ENCODE measurements around the gene ACY1. TPM values are rescaled to one million over a fixed set of nuclear protein-coding genes. Genes with fewer than 3 reads are reported as not detected.

ACY1 gene
- total RNA-seq, 6 experiments from 2014 or later, result 223 to 479 (median 297) TPM

- Histone ChIP-seq H3K27me3 (no peaks in the 10 kb centered on the region), H3K4me1 (peaks cover 0 to 14% (median 5%) of the 10 kb centered on the region in 4 donors), H3K27ac (no peak overlapping the region), H3K4me3 (no peak overlapping the region), H3K36me3 (peaks cover 0 to 47% (median 12%) of the 10 kb centered on the region in 4 donors), H3K9me3 (no peaks in the 10 kb centered on the region)
- 95% methylated on average over 13 of the region's 25 CpGs for WGBS (ENCODE audit: insufficient coverage, low coverage, low lambda C conversion rate, missing lambda C conversion rate)
- no peak for ATAC-seq
- peak in 1 of 3 donors; percentile 35 for DNase-seq
- TF ChIP-seq, protein P1, sequence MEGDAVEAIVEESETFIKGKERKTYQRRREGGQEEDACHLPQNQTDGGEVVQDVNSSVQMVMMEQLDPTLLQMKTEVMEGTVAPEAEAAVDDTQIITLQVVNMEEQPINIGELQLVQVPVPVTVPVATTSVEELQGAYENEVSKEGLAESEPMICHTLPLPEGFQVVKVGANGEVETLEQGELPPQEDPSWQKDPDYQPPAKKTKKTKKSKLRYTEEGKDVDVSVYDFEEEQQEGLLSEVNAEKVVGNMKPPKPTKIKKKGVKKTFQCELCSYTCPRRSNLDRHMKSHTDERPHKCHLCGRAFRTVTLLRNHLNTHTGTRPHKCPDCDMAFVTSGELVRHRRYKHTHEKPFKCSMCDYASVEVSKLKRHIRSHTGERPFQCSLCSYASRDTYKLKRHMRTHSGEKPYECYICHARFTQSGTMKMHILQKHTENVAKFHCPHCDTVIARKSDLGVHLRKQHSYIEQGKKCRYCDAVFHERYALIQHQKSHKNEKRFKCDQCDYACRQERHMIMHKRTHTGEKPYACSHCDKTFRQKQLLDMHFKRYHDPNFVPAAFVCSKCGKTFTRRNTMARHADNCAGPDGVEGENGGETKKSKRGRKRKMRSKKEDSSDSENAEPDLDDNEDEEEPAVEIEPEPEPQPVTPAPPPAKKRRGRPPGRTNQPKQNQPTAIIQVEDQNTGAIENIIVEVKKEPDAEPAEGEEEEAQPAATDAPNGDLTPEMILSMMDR (IDR thresholded peaks at IDR 0.05), result no peak
- no peak for TF ChIP-seq POLR2A (IDR thresholded peaks at IDR 0.05)
- intact Hi-C loops (cut with DNase I), result no loop called here
Measured at GRCh38 chr3:51935886-51936755, 47.2 kb upstream of the ACY1 start.

- Histone ChIP-seq H3K27ac (no peak overlapping the region), H3K4me1 (peaks cover 0 to 15% (median 6%) of the 10 kb centered on the region in 4 donors), H3K36me3 (peaks cover 0 to 47% (median 12%) of the 10 kb centered on the region in 4 donors), H3K27me3 (no peaks in the 10 kb centered on the region), H3K4me3 (no peak overlapping the region), H3K9me3 (no peaks in the 10 kb centered on the region)
- intact Hi-C loops (cut with DNase I), result no loop called here
- DNase-seq (peak in 1 of 3 donors; percentile 39), ATAC-seq (no peak)
- TF ChIP-seq POLR2A (IDR thresholded peaks at IDR 0.05), result no peak
- TF ChIP-seq, protein P1 (IDR thresholded peaks at IDR 0.05), result no peak
- 92% methylated on average over 2 of the region's 9 CpGs for WGBS (ENCODE audit: insufficient coverage, low coverage, low lambda C conversion rate, missing lambda C conversion rate)
Measured at GRCh38 chr3:51937014-51937413, 46.3 kb upstream of the ACY1 start.

- H3K9me3 ChIP-seq, result no peaks in the 10 kb centered on the region
- H3K4me3 ChIP-seq, result no peak overlapping the region
- H3K4me1 ChIP-seq, result peaks cover 0 to 21% (median 6%) of the 10 kb centered on the region in 4 donors
- TF ChIP-seq, protein P1 (IDR thresholded peaks at IDR 0.05), result no peak
- TF ChIP-seq POLR2A (IDR thresholded peaks at IDR 0.05), result no peak
- H3K36me3 ChIP-seq, result peaks cover 0 to 44% (median 12%) of the 10 kb centered on the region in 4 donors
- DNase-seq (peak in 1 of 3 donors; percentile 36), ATAC-seq (no peak)
- no peaks in the 10 kb centered on the region for H3K27me3 ChIP-seq
- intact Hi-C loops (cut with DNase I), result no loop called here
- 87% methylated on average over 10 of the region's 13 CpGs for WGBS (ENCODE audit: insufficient coverage, low coverage, low lambda C conversion rate, missing lambda C conversion rate)
- no peak overlapping the region for H3K27ac ChIP-seq
Measured at GRCh38 chr3:51937611-51938450, 45.5 kb upstream of the ACY1 start.

GRCh38 chr3:51938780-51939425 is 44.4 kb upstream of the ACY1 start:
- Histone ChIP-seq H3K4me1 (peaks cover 0 to 27% (median 10%) of the 10 kb centered on the region in 4 donors), H3K36me3 (peaks cover 0 to 37% (median 12%) of the 10 kb centered on the region in 4 donors), H3K27ac (no peak overlapping the region), H3K9me3 (no peaks in the 10 kb centered on the region), H3K4me3 (no peak overlapping the region), H3K27me3 (no peaks in the 10 kb centered on the region)
- WGBS (ENCODE audit: insufficient coverage, low coverage, low lambda C conversion rate, missing lambda C conversion rate), result 96% methylated on average over 5 of the region's 9 CpGs
- peak in 1 of 3 donors; percentile 35 for DNase-seq
- no peak for TF ChIP-seq POLR2A (IDR thresholded peaks at IDR 0.05)
- TF ChIP-seq, protein P1 (IDR thresholded peaks at IDR 0.05), result no peak
- intact Hi-C loops (cut with DNase I), result no loop called here
- ATAC-seq, result no peak

Measured in right lobe of liver (tissue), 6 donors.